Subcutaneous adipose tissue (tissue), 4 donors: ENCODE results near the gene ANKRD49. TPM values are rescaled to one million over a fixed set of nuclear protein-coding genes. Genes with fewer than 3 reads are reported as not detected.

Source experiments
- CTCF ChIP-seq: fragments of 450-650 bp; IDR thresholded peaks from one replicate; pipeline ENCODE4 v1.5.1; 2016; ENCODE audit warnings: low read depth, mild to moderate bottlenecking, control low read depth, antibody characterized with exemption, moderate library complexity
- total RNA-seq, 4 donors: library from RNA; depleted of rRNA; stranded (reverse); fragments of >200 nt; gene quantifications; one replicate each; pipeline ENCODE4 v1.1.0, GENCODE V29; 2016

Gene ANKRD49
- total RNA-seq, 4 donors from 2014 or later: 11.4 to 16.0 (median 14.8) TPM

GRCh38 chr11:94481342-94481741 is 12.4 kb upstream of the ANKRD49 start:
- no peak for TF ChIP-seq CTCF

DNA sequence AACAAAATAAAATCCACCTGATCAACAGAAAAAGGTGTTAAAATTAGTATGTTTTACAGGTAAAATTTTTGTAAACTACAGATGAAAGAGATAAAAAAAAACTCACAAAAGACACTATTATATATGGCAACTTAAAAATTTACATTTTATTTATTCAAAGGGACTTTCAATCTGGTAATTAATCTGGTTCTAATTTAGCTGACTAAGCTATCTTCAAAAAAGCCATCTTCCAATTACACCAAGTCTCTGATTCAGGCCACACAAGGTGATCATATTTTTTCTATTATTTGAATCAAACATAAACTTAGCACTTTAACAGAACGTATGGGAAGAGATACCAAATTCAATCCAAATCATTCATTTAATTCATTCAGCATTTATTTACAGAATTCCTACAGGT is 7.7 kb upstream of the ANKRD49 start:
- no peak for TF ChIP-seq CTCF

- TF ChIP-seq CTCF: no peak
These were observed 419 bp downstream of the ANKRD49 start for GRCh38 chr11:94494126-94494680.

DNA sequence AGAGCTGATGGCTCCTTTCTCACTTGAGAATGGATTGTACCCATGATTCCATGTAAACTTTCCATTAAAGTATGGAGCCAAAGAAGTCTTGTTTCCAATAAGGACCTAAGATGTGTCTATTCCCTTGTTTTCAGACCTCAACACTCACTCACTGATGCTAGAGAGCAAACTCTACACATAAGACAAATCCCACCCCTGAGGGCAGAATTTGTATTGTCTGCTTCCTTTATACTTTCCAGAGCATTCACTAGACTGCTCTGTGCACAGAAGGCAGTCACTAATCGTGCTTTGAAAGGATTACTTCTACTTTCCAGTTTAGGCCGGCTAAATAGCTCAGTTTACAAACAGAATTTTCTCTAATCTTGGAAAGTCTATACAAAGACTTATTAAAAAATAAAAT is 6.4 kb downstream of the ANKRD49 start:
- no peak for TF ChIP-seq CTCF

DNA sequence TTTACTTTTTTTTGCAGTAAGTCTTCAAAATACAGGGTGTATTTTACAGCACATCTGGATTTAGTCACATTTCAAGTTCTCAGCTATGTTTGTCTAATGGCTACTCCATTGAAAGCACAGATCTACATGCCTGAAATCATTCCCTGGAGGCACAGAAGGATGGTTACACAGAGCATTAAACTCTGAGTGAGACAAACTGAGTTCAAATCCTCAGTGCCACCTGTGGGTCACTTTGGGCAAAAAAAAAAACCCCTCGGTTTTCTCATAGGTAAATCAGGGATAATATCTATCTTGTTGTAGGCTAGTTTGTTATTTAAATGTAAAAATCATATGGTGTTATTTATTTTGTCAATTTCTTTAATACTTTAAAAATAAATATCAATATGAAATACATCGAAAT is 7.7 kb downstream of the ANKRD49 start:
- TF ChIP-seq CTCF: no peak

DNA sequence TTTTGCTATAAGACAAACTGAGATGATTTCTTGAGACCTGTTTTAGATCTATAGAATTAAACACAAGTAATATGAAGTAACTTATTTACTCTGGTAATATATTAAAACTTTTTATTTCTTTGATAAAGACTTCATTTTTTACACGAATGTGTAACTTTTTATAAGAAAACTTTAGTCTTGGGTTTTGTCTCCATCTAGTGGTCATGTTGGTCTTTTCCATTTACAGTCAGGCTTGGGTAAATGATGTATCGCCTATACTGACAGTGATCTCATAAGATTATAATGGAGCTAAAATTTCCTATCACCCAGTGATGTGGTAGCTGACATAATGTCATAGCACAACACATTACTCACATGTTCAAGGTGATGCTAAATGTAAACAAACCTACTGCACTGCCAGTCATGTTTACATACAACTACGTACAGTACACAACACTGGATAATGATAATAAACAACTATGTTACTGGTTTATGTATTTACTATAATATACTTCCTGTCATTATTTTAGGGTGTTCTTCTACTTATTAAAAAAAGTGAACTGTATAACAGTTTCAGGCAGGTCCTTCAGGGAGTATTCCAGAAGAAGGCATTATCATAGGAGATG is 11.0 kb downstream of the ANKRD49 start:
- no peak for TF ChIP-seq CTCF

DNA sequence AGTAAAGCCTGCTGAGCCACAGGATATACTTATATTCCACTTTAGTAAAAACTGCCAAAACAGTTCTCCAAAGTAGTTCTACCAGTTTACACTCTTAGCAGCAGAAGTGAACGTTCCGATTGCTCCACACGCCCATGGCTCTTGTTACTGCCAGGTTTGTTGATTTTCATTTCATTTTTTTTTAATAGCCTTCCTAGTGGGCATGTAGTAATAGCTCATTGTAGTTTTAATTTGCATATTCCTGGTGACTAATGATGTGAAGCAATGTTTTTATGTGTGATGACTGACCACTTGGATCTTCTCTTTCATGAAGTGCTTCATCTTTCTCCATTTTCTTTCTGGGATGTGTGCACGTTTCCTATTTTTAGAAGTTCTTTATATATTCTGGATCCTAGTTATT is 13.7 kb downstream of the ANKRD49 start:
- no peak for TF ChIP-seq CTCF
